ENCODE results near the gene FAM53B. TPM values are rescaled to one million over a fixed set of nuclear protein-coding genes. Genes with fewer than 3 reads are reported as not detected.
"Not testable (repeated sequence)": the region's sequence is repeated elsewhere in the genome, so short reads cannot be mapped to it uniquely, and the experiment has no call there.

The FAM53B gene
- total RNA-seq: 100 to 1,000 TPM in 1 of 4 donors, 10 to 100 TPM in 3; 41.0 to 110 (median 50.0) TPM

DNA sequence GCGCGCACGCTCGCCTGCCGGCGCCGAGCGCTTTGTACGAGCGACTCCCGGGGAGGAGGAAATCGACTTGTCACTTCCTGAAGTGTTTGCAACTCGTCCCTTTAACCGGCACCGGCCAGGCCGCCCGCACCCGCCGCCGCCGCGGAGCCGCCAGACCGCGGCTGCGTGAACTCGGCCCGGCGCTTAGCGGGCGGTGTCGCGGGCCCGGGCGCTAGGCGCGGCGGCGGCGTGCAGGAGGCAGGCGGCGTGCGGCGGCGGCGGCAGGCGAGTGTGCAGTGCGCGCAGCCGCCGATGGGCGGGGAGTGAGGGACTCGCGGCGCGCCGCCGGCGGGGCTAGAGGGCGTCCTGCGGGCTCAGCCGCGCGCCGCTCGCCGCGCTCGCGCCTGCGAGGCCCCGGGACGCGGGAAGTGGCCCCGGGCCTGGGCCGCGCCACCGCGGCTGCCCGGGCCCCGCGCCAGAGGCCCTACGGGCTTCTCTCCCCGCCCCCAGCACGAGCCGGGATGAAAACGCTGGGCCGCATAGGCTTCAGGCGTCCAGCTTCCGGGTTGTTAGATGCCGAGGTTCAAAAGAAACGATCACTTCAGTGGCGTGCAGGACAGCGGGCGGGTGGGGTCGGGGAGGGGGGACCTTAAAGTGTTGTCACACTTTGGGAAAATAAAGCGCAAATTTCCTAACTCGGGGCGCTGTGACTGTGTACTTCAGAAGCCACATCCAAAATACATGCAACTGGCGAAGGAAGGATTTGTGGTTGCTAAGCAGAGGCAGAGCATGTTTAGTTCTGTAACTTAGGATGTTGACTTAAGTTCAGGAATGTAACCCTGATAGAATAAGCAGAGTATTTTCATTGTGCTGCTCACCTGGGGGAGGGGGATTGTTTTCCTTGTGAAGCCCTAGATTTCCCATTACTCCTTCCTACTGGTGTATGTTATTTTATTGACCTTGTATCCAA is at the start of gene FAM53B:
TSS of gene FAM53B (minus strand) at position 277 of the 949 bp plus-strand sequence. CDS start 37,665 bp downstream, outside the sequence.
- intact Hi-C loops (cut with DNase I; ENCODE audit: low total_unique reads): loop anchor here (1.0 to 5.0 kb wide), 2 partner anchors 112 to 204 kb away; no protein-coding TSS in a partner anchor

GRCh38 chr10:124792998-124793352 is 48.8 kb upstream of the FAM53B start:
- WGBS, 2 donors (ENCODE audit: low coverage in 1 of 2): 86 to 93% methylated on average over 3 to 11 of the region's 11 CpGs
- DNase-seq: no peak
- TF ChIP-seq CTCF (IDR thresholded peaks at IDR 0.05) (no peak), EP300 (IDR thresholded peaks at IDR 0.05; ENCODE audit: low read depth) (no peak), POLR2AphosphoS5 (IDR thresholded peaks at IDR 0.05) (no peak), POLR2A (IDR thresholded peaks at IDR 0.05) (no peak)
- H3K36me3 ChIP-seq: no peaks in the 10 kb centered on the region
- peaks cover 6 to 12% (median 8%) of the 10 kb centered on the region in 4 donors for H3K4me1 ChIP-seq
- H3K9me3 ChIP-seq: no peaks in the 10 kb centered on the region
- intact Hi-C loops (cut with DNase I; ENCODE audit: low total_unique reads) (no loop called here), in situ Hi-C loops (cut with MboI; ENCODE audit: low pct_ligation_motif_present in 1 of 4, low pct_unique_long_range_greater_than_20kb in 1 of 4, low sequenced_read_pairs in 3 of 4) (no loop called here)
- H3K4me3 ChIP-seq: no peak overlapping the region
- no peaks in the 10 kb centered on the region for H3K27me3 ChIP-seq
- H3K27ac ChIP-seq: no peak overlapping the region

More for the DNA sequence above, at the start of gene FAM53B:
- 1% methylated on average over 76 of the region's 100 CpGs; no CpG with 5 or more reads in 1 of the 2 donors for WGBS, 2 donors (ENCODE audit: low coverage in 1 of 2)
- no peaks in the 10 kb centered on the region for H3K36me3 ChIP-seq
- H3K27ac ChIP-seq: peak within 1 kb of the TSS; percentile 87 to 94 (median 90)
- peaks cover 36 to 76% (median 61%) of the 10 kb centered on the region in 4 donors for H3K4me1 ChIP-seq
- peak; percentile 88 for DNase-seq
- peak in 2 of 3 donors; percentile 44 to 50 for TF ChIP-seq POLR2AphosphoS5 (IDR thresholded peaks at IDR 0.05)
- no peak for TF ChIP-seq CTCF (IDR thresholded peaks at IDR 0.05)
- H3K9me3 ChIP-seq: no peaks in the 10 kb centered on the region
- H3K4me3 ChIP-seq: peak within 1 kb of the TSS; percentile 71 to 89 (median 80)
- H3K27me3 ChIP-seq: no peaks in the 10 kb centered on the region
- in situ Hi-C loops (cut with MboI; ENCODE audit: low pct_ligation_motif_present in 1 of 4, low pct_unique_long_range_greater_than_20kb in 1 of 4, low sequenced_read_pairs in 3 of 4): loop anchor here (5.0 to 25.0 kb wide), 3 partner anchors 107 to 210 kb away; no protein-coding TSS in a partner anchor

- in situ Hi-C loops (cut with MboI; ENCODE audit: low pct_ligation_motif_present in 1 of 4, low pct_unique_long_range_greater_than_20kb in 1 of 4, low sequenced_read_pairs in 3 of 4): no loop called here
- WGBS, 2 donors (ENCODE audit: low coverage in 1 of 2): 1% methylated on average over 44 of the region's 79 CpGs; no CpG with 5 or more reads in 1 of the 2 donors
- H3K9me3 ChIP-seq: no peaks in the 10 kb centered on the region
These were observed 47.6 kb upstream of the FAM53B start, which contains the start of gene EEF1AKMT2 for GRCh38 chr10:124791547-124792348. Gene EEF1AKMT2 (minus strand): TSS chr10:124791887. CDS start chr10:124791833, 54 bp downstream.

GRCh38 chr10:124782900-124783299 is 38.7 kb upstream of the FAM53B start:
- H3K27ac ChIP-seq; intact Hi-C loops (cut with DNase I; ENCODE audit: low total_unique reads); in situ Hi-C loops (cut with MboI; ENCODE audit: low pct_ligation_motif_present in 1 of 4, low pct_unique_long_range_greater_than_20kb in 1 of 4, low sequenced_read_pairs in 3 of 4); H3K36me3 ChIP-seq; H3K4me3 ChIP-seq; DNase-seq; H3K4me1 ChIP-seq; H3K9me3 ChIP-seq; H3K27me3 ChIP-seq: not testable (repeated sequence)
- 90 to 100% methylated on average over 1 of the region's 1 CpG for WGBS, 2 donors (ENCODE audit: low coverage in 1 of 2)

More at GRCh38 chr10:124791547-124792348, 47.6 kb upstream of the FAM53B start, which contains the start of gene EEF1AKMT2:
- Histone ChIP-seq H3K27me3 (no peaks in the 10 kb centered on the region), H3K4me3 (peak within 1 kb of the TSS; percentile 89 to 95 (median 89)), H3K36me3 (no peaks in the 10 kb centered on the region), H3K27ac (peak within 1 kb of the TSS; percentile 92 to 96 (median 93)), H3K4me1 (peaks cover 6 to 12% (median 8%) of the 10 kb centered on the region in 4 donors)
- intact Hi-C loops (cut with DNase I; ENCODE audit: low total_unique reads): no loop called here
- DNase-seq: peak; percentile 84
- TF ChIP-seq CTCF (IDR thresholded peaks at IDR 0.05) (peak; percentile 45 to 84 (median 61)), EP300 (IDR thresholded peaks at IDR 0.05; ENCODE audit: low read depth) (no peak), POLR2AphosphoS5 (IDR thresholded peaks at IDR 0.05) (peak; percentile 57 to 79 (median 66)), POLR2A (IDR thresholded peaks at IDR 0.05) (peak; percentile 83)
